ENCODE measurements around the gene MIGA1. TPM values are rescaled to one million over a fixed set of nuclear protein-coding genes. Genes with fewer than 3 reads are reported as not detected.

The MIGA1 gene
- total and polyA plus RNA-seq, 10 of the 15 experiments (the other 5 are each of a cell fraction or from before 2014, with no cell fraction given), result 1.3 to 7.2 (median 4.2) TPM

- H3K9me3 ChIP-seq (replicated peaks; ENCODE audit: control insufficient read depth, insufficient read depth, low read length), result no peaks in the 10 kb centered on the region
- intact Hi-C loops (cut with micrococcal nuclease; ENCODE audit: unreplicated experiment) (no loop called here), in situ Hi-C loops (cut with MboI) (no loop called here)
- H3K27ac ChIP-seq (ENCODE audit: control insufficient read depth, insufficient read depth), result no peak overlapping the region
- FAIRE-seq, result no peak
- WGBS (ENCODE audit: insufficient coverage, insufficient replicate concordance, low lambda C conversion rate, missing lambda C conversion rate), result 100% methylated on average over 2 of the region's 2 CpGs
- ChIA-PET POLR2A (no interaction called here), RAD21 (ENCODE audit: unreplicated experiment) (no interaction called here), CTCF (no interaction called here), SMC1A (ENCODE audit: uncharacterized antibody, unreplicated experiment) (no interaction called here)
- H3K9ac ChIP-seq (ENCODE audit: control insufficient read depth, insufficient read depth, low read length), result no peak overlapping the region
- no peak overlapping the region for H2AFZ ChIP-seq (ENCODE audit: control insufficient read depth, low read depth, low read length)
- H4K20me1 ChIP-seq (ENCODE audit: control insufficient read depth, insufficient read depth), result no peaks in the 10 kb centered on the region
- no peaks in the 10 kb centered on the region; the same call in 1 of the 2 replicates for H3K79me2 ChIP-seq (ENCODE audit: control insufficient read depth, insufficient read depth, low read length)
- no peaks in the 10 kb centered on the region for H3K4me1 ChIP-seq (ENCODE audit: control insufficient read depth, insufficient read depth, low read length)
- no peak overlapping the region for H3K4me3 ChIP-seq
- ATAC-seq, result no peak
- no peak for DNase-seq (ENCODE audit: low read depth, low spot score)
- H3K36me3 ChIP-seq (ENCODE audit: control insufficient read depth in 2 of 2, insufficient read depth in 2 of 2, low read length in 1 of 2), result peaks cover 0 to 11% of the 10 kb centered on the region in 2 experiments; a peak in 3 of 4 replicates
- no peak overlapping the region for H3K4me2 ChIP-seq (ENCODE audit: control insufficient read depth, insufficient read depth)
- H3K27me3 ChIP-seq (replicated peaks in 1 of 2; ENCODE audit: control insufficient read depth in 2 of 2, insufficient read depth in 2 of 2, low read length in 1 of 2), result no peaks in the 10 kb centered on the region
- BruUV-seq (replicated peaks), result no TSS peak
- TF ChIP-seq ZNF207 (IDR thresholded peaks at IDR 0.05; ENCODE audit: borderline replicate concordance) (no peak), POLR2A (IDR thresholded peaks at IDR 0.05; ENCODE audit: low read depth, low read length) (no peak), CUX1 (IDR thresholded peaks at IDR 0.05; ENCODE audit: insufficient replicate concordance, low read depth, low read length) (no peak), ZBTB33 (IDR thresholded peaks at IDR 0.05) (no peak), SPI1 (IDR thresholded peaks at IDR 0.05; ENCODE audit: borderline replicate concordance, insufficient read depth, low read depth, low read length) (no peak), ZBTB11 (CRISPR knock-in tag; IDR thresholded peaks at IDR 0.05) (no peak), NFYB (IDR thresholded peaks at IDR 0.05; ENCODE audit: insufficient read depth, low read depth, low read length) (no peak), CHD4 (IDR thresholded peaks at IDR 0.05) (no peak), MAX (IDR thresholded peaks at IDR 0.05; ENCODE audit: low read depth, low read length) (no peak), RELA (IDR thresholded peaks at IDR 0.05; ENCODE audit: borderline replicate concordance, partially characterized antibody) (no peak), NFIC (IDR thresholded peaks at IDR 0.05; ENCODE audit: low read depth, low read length) (no peak), PAX8 (IDR thresholded peaks at IDR 0.05) (no peak), STAT1 (conservative IDR thresholded peaks at IDR 0.05) (no peak), RAD51 (IDR thresholded peaks at IDR 0.05) (no peak)
Measured at GRCh38 chr1:77802026-77802425, 22.6 kb downstream of the MIGA1 start.

Measured in GM12878 (cell line).